IPS-11a (cell line): ENCODE measurements around the gene UBE2K.
A peak's percentile ranks its signal among the peaks of the same experiment; 100 is the strongest.
"Not testable (repeated sequence)": the region's sequence is repeated elsewhere in the genome, so short reads cannot be mapped to it uniquely, and the experiment has no call there.

Source experiments
- H3K4me3 ChIP-seq: one replicate; pipeline ENCODE4 v1.5.1; 2013; ENCODE audit warnings: low read depth, low read length, control low read depth

UBE2K gene

GRCh38 chr4:39697740-39698423 is at the start of gene UBE2K:
Gene UBE2K (plus strand): TSS chr4:39698136. CDS start chr4:39698328, 192 bp downstream.
- peak within 1 kb of the TSS; percentile 94 for H3K4me3 ChIP-seq

GRCh38 chr4:39648213-39648612 is 49.7 kb upstream of the UBE2K start:
- H3K4me3 ChIP-seq: no peak overlapping the region

- H3K4me3 ChIP-seq: no peak overlapping the region
Measured at GRCh38 chr4:39648827-39649558, 48.9 kb upstream of the UBE2K start.

GRCh38 chr4:39649639-39650265 is 48.2 kb upstream of the UBE2K start:
- H3K4me3 ChIP-seq: no peak overlapping the region

- H3K4me3 ChIP-seq: not testable (repeated sequence)
Measured at GRCh38 chr4:39651586-39651985, 46.4 kb upstream of the UBE2K start.

GRCh38 chr4:39655211-39655610 is 42.7 kb upstream of the UBE2K start:
- no peak overlapping the region for H3K4me3 ChIP-seq

- no peak overlapping the region for H3K4me3 ChIP-seq
Measured at GRCh38 chr4:39655876-39656275, 42.1 kb upstream of the UBE2K start.

GRCh38 chr4:39656638-39657037 is 41.3 kb upstream of the UBE2K start:
- H3K4me3 ChIP-seq: not testable (repeated sequence)

GRCh38 chr4:39657465-39657864 is 40.5 kb upstream of the UBE2K start:
- H3K4me3 ChIP-seq: no peak overlapping the region

GRCh38 chr4:39658756-39659155 is 39.2 kb upstream of the UBE2K start:
- H3K4me3 ChIP-seq: no peak overlapping the region

GRCh38 chr4:39660045-39660444 is 37.9 kb upstream of the UBE2K start:
- no peak overlapping the region for H3K4me3 ChIP-seq

GRCh38 chr4:39660757-39661156 is 37.2 kb upstream of the UBE2K start:
- H3K4me3 ChIP-seq: no peak overlapping the region

GRCh38 chr4:39662683-39663082 is 35.3 kb upstream of the UBE2K start:
- H3K4me3 ChIP-seq: no peak overlapping the region

GRCh38 chr4:39664828-39665731 is 32.9 kb upstream of the UBE2K start:
- H3K4me3 ChIP-seq: no peak overlapping the region

GRCh38 chr4:39667706-39668105 is 30.2 kb upstream of the UBE2K start:
- H3K4me3 ChIP-seq: no peak overlapping the region

- no peak overlapping the region for H3K4me3 ChIP-seq
Measured at GRCh38 chr4:39668887-39669286, 29.0 kb upstream of the UBE2K start.

- not testable (repeated sequence) for H3K4me3 ChIP-seq
Measured at GRCh38 chr4:39670296-39670695, 27.6 kb upstream of the UBE2K start.

GRCh38 chr4:39675681-39676080 is 22.3 kb upstream of the UBE2K start:
- H3K4me3 ChIP-seq: not testable (repeated sequence)

GRCh38 chr4:39681003-39681402 is 16.9 kb upstream of the UBE2K start:
- H3K4me3 ChIP-seq: not testable (repeated sequence)

GRCh38 chr4:39682138-39682537 is 15.8 kb upstream of the UBE2K start:
- no peak overlapping the region for H3K4me3 ChIP-seq

GRCh38 chr4:39685990-39686389 is 11.9 kb upstream of the UBE2K start:
- H3K4me3 ChIP-seq: no peak overlapping the region
